ENCODE data around the gene KCNK4.

The KCNK4 gene

GRCh38 chr11:64331569-64332371, 40.7 kb downstream of the KCNK4 start:
- peak; percentile 92 for DNase-seq

GRCh38 chr11:64333556-64333955, 42.5 kb downstream of the KCNK4 start:
- DNase-seq, result no peak

- DNase-seq, result peak; percentile 85
Observed at GRCh38 chr11:64334764-64335735, 43.9 kb downstream of the KCNK4 start.

- no peak for DNase-seq
Observed at GRCh38 chr11:64337538-64338249, 46.6 kb downstream of the KCNK4 start.

- no peak for DNase-seq
Observed at GRCh38 chr11:64338716-64339115, 47.6 kb downstream of the KCNK4 start.

GRCh38 chr11:64339286-64339685, 48.2 kb downstream of the KCNK4 start:
- no peak for DNase-seq

GRCh38 chr11:64339754-64340408, 48.8 kb downstream of the KCNK4 start, which contains the start of gene CCDC88B:
TSS of gene CCDC88B (plus strand) at chr11:64340204. CDS start at chr11:64340267, 63 bp downstream.
- DNase-seq, result peak; percentile 90

- DNase-seq, result peak; percentile 55
Observed at GRCh38 chr11:64340671-64341335, 49.7 kb downstream of the KCNK4 start.

GRCh38 chr11:64341429-64341828, 50.3 kb downstream of the KCNK4 start:
- DNase-seq, result no peak

GRCh38 chr11:64341851-64342791, 51.0 kb downstream of the KCNK4 start:
- no peak for DNase-seq

- no peak for DNase-seq
Observed at GRCh38 chr11:64342869-64343745, 52.0 kb downstream of the KCNK4 start.

- no peak for DNase-seq
Observed at GRCh38 chr11:64343767-64344559, 52.9 kb downstream of the KCNK4 start.

- DNase-seq, result no peak
Observed at GRCh38 chr11:64344787-64345186, 53.7 kb downstream of the KCNK4 start.

- DNase-seq, result peak; percentile 80
Observed at GRCh38 chr11:64347193-64347867, 56.2 kb downstream of the KCNK4 start.

GRCh38 chr11:64348383-64349024, 57.4 kb downstream of the KCNK4 start:
- no peak for DNase-seq

- no peak for DNase-seq
Observed at GRCh38 chr11:64349025-64349387, 57.9 kb downstream of the KCNK4 start.

GRCh38 chr11:64349404-64349803, 58.3 kb downstream of the KCNK4 start:
- no peak for DNase-seq
